Stimulated activated CD4-positive, alpha-beta T cell treated with anti-CD3 and anti-CD28 coated beads, Interleukin-12 subunit alpha, Interleukin-12 subunit beta, amount 100 ng/mL, for 48 hours (primary cell): Measurements from ENCODE around the gene MCRIP2.

Experiments used
- DNase-seq, 3 donors: peaks; one replicate each; pipeline ENCODE4 v3.0.0-alpha.2; 2020; ENCODE audit warnings: low read depth in 2 of 3, low spot score in 1 of 3

The MCRIP2 gene

DNA sequence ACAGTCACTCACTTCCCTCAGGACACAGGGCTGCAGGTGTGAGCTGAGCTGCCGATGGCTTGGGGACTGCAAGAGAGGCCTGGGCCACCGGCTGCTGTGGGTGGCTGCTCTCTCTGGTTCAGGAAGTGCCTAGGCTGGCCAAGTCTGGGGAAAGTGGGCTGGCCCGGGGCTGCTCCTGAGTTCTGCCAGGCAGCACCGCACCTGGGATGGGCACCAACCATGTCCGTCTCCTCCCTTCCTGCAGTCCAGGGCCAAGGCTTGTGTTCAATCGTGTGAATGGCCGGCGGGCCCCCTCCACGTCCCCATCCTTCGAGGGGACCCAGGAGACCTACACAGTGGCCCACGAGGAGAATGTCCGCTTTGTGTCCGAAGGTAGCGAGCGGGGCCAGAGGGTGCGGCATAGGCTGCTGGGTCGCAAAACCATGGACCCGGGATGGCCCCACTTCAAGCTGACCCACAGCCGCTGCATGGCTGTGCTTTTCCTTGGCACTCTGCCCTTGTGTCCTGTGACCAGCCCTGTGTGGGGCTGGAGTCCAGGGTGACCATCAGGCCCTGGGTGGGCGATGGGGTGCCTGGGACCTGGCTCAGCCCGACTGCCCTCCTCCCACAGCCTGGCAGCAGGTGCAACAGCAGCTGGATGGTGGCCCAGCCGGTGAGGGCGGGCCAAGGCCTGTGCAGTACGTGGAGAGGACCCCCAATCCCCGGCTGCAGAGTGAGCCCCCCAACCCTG lies 5.7 kb downstream of the MCRIP2 start:
- no peak for DNase-seq

DNA sequence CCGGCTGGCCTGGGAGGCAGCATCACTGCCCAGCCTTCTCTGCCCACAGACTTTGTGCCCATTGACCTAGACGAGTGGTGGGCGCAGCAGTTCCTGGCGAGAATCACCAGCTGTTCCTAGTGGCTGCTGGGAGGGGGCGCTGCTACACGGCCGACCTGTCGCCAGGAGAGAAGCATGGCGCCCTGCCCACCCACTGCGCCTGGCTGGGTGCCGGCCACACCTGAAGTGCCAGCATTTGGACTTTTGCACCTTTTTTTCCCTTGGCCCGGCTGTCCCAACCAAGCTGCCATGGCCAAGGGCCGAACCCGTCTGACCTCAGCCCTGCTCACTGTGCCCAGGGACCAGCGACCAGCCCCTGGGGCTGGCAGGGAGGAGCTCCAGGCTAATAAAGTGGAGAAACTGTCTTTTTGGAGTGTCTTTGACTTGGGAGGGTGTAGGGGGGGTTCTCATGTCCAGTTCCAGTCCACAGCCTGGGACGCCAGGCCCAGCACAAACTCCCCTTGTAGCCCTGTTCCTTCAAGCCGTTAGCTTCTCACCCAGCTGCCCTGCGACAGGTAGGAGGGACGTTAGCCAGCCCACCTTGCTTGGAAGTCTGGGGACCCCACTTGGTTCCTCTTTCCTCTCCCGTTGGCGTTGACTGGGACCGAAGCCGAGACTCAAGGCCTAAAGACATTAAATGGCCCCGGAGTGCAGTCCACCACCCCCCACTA lies 6.6 kb downstream of the MCRIP2 start:
- peak in 1 of 3 donors; percentile 59 for DNase-seq

DNA sequence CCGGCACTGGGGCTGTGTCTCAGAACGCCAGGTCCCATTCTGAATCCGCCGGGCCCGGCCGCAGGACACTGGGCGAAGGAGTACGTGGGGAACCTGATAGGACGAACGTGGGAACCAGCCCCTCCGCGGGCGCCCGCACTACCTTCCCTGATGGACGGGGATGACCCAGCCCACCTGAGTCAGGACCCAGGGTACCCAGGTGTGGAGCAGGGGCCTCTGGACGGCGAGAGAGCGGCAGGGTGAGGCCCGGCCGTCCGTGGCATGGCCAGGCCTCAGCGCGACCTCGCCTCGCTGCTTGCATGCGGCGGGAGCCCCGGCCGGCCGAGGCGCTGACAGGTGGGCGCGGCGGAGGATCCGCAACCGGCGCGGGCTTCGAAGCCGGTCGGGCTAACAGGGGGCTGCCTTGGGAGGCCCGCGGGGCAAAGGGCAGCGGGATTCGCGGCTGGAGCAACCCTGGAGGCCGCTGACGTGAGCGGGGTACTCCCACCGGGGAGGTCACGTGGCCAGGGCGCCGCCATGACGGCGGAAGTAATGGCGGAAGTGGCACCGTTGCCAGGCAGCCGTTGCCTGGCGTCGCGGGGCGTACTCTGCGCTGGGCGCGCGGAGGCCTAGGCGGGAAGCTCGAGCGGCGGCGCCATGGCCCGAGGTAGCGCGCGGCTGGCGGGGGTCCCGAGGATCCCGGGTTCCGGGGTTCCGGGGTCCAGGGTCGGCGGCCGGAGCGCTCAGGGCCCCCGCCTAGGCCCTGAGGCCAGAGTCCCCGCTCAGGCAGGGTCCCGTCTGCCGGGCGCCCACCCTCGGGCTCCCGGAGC lies 7.4 kb downstream of the MCRIP2 start, which contains the start of gene WDR90:
Gene WDR90, plus strand, starts transcription at position 585 of the 809 bp plus-strand sequence. Its CDS starts 52 bp downstream, at position 637.
- DNase-seq: peak; percentile 83 to 95 (median 86)

DNA sequence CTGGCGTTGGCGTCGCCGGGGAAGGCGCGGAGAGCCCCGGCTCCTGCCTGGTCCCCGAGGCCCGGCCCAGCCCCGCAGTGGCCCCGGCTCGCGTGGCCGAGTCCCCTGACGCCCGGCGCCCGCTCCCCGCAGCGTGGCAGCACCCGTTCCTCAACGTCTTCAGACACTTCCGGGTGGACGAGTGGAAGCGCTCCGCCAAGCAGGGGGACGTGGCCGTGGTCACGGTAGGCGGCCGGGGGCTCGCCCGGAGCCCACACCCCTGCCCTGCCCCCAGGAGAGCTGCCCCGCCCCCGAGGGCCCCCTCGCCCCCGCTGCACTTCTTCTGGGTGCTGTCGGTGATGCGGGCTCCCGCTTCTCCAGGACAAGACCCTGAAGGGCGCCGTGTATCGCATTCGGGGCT lies 8.0 kb downstream of the MCRIP2 start:
- DNase-seq: no peak

DNA sequence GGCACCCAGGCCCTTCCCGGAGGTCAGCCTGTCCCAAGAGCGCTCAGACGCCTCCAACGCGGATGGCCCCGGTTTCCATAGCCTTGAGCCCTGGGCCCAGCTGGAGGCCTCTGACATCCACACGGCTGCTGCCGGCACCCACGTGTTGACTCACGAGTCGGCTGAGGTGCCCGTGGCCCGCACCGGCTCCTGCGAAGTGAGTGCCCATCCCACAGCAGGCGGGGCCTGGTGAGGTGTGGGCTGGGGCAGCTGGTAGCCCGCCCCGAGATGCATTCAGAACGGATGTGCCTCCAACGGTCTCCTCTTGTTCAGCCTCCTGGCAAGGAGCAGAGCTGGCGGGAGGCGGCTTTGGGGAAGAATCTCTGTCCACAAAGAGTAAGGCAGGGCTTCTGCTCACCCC lies 10.2 kb downstream of the MCRIP2 start:
- DNase-seq: no peak

DNA sequence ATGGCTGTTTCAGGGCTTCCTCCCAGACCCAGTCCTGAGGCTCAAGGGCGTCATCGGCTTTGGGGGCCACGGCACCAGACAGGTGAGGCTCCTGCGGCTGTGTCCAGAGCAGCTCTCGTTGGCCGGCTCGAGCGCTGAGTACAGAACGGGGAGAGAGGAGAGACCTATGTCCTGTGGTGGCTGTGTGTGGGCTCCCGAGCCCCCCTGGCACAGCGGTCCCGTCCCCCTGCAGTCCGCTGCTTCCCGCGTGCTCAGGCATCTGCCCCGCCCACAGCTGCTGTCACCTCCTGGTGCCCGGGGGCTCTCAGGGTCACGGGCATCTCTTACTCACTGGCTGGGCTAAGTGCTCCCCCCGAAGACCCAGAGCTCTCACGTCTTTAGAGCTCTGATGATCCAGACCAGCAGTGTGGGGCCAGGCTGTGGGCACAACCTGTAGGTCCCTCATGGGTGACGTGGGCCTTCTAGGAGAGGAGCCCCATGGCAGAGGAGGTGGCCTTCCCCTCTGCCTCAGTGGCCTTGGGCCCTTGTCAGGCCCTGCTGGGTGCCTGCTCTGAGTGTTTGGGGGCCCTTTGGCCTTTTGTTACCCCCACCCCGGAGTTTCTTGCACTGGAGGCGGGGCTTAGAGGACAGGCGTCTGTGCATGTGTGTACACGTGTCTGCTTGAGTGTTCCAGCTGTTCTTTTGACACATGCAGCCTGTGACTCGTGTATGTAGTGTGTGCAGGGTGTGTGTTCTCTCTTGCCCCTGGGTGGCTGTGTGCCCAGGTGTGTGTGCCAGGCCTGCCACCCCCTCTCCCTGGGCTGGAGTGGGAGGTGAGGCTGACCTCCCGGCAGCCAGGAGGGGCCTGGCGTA lies 11.1 kb downstream of the MCRIP2 start:
- DNase-seq: no peak

DNA sequence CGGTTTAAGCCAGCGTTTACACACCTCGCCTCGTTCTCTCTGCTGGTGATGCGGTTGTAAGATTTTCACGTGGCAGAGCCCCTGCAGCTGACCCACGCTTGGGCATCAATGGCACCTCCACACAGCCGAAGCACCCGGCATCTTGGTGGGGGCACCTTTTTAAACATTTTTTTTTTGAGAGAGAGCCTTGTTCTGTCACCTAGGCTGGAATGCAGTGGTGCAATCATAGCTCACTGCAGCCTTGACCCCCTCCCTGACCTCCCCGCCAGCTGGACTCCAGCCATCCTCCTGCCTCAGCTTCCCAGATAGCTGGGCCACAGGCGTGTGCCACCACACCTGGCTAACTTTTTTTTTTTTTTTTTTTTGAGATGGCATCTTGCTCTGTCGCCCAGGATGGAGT lies 12.4 kb downstream of the MCRIP2 start:
- DNase-seq: no peak

DNA sequence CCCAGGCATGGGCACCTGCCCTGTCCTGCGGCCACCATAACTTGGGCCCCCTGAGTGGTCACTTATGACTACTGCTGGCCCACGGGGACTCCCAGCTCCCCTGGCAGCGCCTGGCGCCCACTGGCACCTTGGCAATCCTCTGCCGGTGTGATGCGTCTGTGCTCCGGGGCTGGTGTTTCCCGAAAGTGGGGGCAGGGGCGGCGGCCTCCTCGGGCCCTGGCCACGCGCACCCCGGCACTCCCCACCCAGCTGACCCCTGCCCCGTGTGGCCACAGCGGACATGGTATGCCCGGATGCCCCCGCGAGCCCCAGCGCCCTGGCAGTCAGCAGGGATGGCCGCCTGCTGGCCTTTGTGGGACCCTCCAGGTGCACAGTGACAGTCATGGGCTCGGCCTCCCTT lies 15.9 kb downstream of the MCRIP2 start:
- DNase-seq: no peak

DNA sequence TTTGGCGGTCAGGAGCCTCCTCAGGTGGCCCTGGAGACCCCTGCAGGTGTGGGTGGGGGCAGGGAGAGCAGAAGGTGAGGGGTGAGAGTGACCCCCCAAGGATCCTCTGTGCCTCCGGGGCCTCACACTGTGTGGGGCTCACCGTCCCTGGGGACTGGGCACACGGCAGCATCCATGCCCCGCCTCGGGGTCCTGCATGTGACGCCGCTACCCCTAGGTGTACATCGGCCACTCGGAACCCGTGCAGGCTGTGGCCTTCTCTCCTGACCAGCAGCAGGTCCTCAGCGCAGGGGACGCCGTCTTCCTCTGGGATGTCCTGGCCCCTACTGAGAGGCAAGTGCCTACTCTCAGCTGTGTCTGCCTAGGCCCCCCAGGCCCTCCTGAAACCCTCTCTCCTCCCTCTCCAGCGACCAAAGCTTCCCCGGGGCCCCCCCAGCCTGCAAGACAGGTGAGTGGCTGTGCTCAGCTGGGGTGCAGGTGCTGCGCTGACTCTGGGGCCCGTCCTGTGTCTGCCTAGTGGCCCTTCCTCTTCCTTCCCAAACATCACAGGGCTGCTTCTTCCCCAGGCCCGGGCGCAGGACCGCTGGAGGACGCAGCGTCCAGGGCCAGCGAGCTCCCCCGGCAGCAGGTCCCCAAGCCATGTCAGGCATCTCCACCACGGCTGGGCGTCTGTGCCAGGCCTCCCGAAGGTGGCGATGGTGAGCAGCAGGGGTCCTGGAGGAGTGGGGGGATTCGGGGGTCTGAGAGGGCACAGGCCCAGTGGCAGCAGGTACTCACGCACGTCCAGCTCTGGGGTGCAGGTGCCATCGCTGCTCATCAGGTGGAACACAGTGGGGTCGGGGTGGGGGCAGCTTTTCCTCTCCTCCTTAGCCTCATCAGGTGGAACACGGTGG lies 17.3 kb downstream of the MCRIP2 start:
- DNase-seq: no peak

DNA sequence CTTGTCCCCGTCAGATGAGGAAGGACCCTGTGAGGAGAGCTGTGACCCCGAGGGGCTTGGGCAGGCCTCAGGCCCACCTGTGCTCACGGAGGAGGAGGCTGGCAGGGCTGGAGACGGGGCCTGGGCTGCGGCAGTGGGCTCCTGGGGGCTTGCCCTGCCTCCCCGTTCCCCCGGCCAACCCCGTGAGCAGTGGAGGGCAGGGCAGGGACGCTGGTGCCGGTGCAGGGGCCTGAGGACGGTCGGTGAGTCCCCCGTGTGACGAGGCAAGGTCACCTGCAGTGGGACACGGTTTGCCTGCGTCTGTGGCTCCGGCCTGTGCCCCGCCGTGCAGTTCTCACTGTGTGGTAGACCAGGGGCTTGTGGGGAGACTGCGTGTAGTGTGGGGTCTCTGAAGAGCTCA lies 18.0 kb downstream of the MCRIP2 start:
- no peak for DNase-seq

DNA sequence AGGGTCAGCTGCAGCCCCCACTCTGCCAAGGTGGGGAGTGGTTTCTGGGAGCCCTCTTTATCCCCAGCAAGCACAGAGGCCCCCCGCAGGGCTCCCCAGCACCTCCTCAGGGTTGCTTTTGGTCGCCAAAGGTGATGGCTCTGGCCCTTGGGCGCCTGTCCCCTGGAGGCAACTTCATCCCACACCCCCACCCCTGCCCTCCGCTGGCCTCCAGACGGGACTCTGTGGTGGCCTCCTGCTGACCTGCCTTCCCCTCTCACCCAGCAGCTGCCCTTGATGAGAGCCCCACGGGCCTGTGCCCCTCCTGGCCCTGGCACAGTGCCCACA lies 18.5 kb downstream of the MCRIP2 start:
- DNase-seq: no peak

DNA sequence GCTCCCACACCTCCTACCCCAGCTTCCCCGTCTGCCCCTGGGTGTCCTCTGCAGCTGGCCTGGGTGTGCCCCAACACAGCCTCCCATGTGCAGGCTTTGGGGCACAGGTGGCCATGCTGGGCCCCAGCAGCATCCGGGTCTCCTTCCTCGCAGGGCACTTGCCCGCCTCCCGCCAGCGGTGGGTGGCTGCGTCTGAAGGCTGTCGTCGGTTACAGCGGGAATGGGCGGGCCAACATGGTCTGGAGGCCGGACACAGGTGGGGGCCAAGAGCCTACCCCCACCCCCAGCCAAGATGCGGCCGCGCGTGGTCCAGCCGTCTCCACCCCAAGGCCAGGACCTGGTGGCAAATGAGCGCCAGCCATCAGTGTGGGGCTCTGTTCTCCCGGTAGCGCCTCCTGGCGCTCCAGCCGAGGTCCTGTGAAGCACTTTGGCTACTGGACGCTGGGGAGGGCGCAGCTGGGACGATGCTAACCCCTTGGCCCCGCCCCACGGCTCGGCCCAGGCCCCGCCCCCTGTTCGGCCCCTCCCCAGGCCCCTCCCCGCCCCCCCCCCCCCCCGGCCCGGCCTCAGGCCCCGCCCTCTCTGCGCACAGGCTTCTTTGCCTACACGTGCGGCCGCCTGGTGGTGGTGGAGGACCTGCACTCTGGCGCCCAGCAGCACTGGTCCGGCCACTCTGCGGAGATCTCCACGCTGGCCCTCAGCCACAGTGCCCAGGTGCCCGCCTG lies 19.0 kb downstream of the MCRIP2 start:
- peak in 1 of 3 donors; percentile 62 for DNase-seq

DNA sequence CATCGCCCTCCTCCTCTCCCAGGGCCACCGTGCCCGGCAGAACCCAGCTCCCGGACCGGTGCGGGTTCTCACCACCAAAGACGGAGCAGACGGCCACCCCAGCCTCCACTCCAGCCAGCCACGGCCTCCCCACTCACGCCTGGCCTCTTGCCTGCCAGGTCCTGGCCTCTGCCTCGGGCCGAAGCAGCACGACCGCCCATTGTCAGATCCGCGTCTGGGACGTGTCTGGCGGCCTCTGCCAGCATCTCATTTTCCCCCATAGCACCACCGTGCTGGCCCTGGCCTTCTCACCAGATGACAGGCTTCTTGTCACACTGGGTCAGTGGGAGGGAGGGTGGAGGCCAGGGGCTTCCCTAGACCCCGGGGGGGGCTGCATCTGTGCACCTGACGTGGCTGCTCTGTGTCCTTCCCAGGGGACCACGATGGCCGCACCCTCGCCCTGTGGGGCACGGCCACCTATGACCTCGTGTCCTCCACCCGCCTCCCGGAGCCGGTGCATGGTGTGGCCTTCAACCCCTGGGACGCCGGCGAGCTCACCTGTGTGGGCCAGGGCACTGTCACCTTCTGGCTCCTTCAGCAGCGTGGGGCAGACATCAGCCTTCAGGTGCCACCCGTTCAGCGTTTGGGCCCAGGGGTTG lies 19.7 kb downstream of the MCRIP2 start:
- no peak for DNase-seq

DNA sequence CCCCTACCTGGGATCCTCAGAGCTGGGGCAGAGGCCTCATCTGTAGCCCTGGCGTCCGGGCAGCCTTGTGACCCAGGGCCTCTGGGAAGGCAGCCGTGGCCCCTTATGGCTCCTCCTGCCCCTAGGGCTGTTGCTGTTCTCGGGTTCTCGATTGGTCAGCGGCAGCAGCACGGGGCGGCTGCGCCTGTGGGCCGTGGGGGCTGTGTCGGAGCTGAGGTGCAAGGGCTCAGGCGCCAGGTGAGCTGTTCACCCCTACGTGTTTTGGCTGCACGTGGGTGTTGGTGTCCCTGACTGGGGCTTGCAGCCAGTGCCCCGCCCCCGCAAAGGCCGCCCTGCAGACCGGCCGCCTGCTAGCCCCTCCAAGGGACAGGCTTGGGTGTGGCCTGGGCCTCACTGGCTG lies 20.5 kb downstream of the MCRIP2 start:
- no peak for DNase-seq

DNA sequence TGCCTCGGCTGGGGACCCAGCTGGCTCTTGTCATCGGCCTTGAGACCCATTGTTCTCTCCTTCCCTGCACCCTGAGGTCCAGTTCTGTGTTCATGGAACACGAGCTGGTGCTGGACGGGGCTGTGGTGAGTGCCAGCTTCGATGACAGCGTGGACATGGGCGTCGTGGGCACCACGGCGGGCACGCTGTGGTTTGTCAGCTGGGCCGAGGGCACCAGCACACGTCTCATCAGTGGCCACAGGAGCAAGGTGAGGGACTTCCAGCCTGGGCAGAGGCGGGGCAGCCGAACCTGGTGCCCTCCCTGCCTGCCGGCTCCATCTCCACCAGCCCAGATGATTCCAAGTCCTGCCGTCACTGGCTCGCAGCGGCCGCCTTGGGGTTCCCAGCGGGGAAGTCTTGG lies 21.0 kb downstream of the MCRIP2 start:
- no peak for DNase-seq

DNA sequence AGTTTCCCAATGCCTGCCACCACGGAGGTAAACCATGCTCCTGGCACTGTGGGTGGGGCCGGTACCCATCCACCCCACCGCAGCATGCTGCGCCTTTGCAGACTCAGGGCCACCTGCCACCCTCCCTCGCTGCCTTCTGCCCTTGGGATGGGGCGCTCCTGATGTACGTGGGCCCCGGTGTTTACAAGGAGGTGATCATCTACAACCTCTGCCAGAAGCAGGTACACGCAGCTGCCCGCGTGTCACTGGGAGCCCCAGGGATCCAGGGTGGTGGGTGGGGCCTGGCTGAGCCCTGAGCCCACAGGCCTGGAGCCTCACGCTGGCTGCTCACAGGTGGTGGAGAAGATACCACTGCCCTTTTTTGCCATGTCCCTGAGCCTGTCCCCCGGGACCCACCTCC lies 24.9 kb downstream of the MCRIP2 start:
- no peak for DNase-seq

DNA sequence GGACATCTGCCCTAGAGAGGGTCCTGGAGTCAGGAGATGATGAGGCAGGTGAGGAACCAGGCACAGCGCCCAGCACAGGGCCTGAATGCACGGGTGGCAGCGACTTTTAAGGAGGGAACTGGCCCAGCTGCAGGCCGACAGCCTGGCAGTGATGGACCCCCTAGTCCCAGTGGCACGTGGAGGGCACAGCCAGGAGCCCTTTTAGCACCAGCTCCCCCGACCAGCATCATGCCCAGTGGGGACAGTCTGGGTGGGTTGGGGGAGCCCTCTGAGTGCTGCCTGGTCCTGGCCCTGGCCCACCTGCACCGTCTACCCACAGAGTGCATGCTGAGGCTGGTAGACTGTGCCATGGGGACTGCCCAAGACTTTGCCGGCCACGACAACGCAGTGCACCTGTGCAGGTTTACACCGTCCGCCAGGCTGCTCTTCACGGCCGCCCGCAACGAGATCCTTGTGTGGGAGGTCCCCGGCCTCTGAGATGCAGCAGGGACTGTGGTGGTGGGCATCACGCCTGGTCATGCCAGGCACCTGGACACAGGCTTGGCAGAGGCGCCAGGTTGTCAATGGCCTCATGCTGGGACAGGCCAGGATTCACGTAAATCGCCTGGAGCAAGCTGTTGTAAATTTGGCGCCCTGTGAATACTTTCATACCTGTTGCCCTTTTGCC lies 25.6 kb downstream of the MCRIP2 start:
- DNase-seq: no peak

DNA sequence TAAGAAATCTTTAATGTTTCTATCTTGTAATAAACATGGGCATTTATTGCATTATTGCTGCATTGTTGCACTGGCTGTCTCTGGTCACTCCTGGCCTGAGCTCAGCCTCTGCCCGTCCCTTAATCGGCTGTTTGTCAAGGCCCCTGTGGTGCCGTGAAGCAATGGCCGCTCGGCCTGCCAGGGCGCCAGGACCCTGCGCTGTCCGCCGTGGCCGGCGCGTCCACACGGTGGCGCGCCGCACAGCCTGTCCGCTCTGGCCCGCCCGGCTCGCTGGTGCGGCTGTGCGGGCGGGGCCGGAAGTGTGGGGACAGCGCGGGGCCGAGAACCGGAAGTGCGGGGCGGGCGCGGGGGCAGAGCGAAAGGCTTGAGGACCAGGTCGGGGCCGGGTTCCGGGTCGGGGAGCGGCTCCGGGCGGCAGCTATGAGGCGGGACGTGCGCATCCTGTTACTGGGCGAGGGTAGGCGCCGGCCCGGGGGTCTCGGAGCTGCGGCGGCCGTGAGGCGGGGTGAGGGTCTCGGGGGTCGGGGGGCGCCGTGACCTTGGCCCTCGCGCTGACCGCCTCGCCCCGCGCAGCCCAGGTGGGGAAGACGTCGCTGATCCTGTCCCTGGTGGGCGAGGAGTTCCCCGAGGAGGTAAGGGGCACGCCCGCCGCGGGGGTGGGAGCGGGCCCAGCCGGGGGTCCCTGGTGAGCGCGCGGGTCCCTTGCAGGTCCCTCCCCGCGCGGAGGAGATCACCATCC lies 26.3 kb downstream of the MCRIP2 start, which contains the start of gene RHOT2:
Gene RHOT2, plus strand, starts transcription at position 353 of the 739 bp plus-strand sequence. Its CDS starts 68 bp downstream, at position 421.
- peak; percentile 85 to 94 (median 87) for DNase-seq
